ENCODE results near the gene CXCL9.

CXCL9 gene

DNA sequence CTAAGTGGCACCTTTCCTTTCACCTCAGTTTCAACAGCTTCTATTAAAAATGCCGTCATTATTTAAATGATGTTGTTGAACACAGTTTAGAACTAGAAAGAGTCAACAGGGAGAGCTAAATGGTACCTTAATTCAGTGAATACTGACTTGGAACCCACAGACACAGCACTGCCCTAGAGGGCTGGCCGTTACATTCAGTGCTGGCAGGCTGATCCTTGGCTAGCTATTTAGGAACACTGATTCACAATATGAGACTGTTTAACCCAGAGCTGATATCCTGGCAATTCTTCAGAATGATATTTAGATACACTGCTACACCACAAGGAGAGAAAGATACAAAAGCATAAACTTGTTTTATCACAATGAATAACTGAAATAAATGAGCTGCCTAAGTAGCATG, 53.8 kb downstream of the CXCL9 start:
- DNase-seq: no peak

Measured in stimulated activated CD4-positive, alpha-beta T cell treated with anti-CD3 and anti-CD28 coated beads, Interleukin-15, amount 100 ng/mL, for 24 hours (primary cell).